Stomach (tissue), 4 donors: Measurements from ENCODE around the gene TOR4A.

ENCODE experiments used
- CTCF ChIP-seq, 7 experiments: fragments of 450-650 bp in 4 of 7; fragments of 200-600 bp in 3 of 7; sonication (generic) in 3 of 7; IDR thresholded peaks; one replicate each; pipeline ENCODE4 v1.5.1; 2016 to 2019; ENCODE audit warnings: antibody characterized with exemption in 7 of 7, control low read depth in 2 of 7, mild to moderate bottlenecking in 1 of 7
- POLR2A ChIP-seq, 4 donors: fragments of 450-650 bp; IDR thresholded peaks; one replicate each; pipeline ENCODE4 v1.6.1; 2016; ENCODE audit warnings: antibody characterized with exemption in 4 of 4, control low read depth in 2 of 4, mild to moderate bottlenecking in 1 of 4, moderate library complexity in 1 of 4

GRCh38 chr9:137308057-137308619, 30.6 kb downstream of the TOR4A start:
- TF ChIP-seq CTCF (IDR thresholded peaks at IDR 0.05) (no peak), POLR2A (IDR thresholded peaks at IDR 0.05) (no peak)
